ENCODE measurements around the gene IFT20. TPM values are rescaled to one million over a fixed set of nuclear protein-coding genes. Genes with fewer than 3 reads are reported as not detected.

Gene IFT20
- 10 to 100 TPM; 17.7 to 21.0 TPM for total RNA-seq
- long read RNA-seq, partial matches to known transcripts, result 1 of 9 reads
- long read RNA-seq, other reads (novel, unspliced or antisense), result 3 of 9 reads

DNA sequence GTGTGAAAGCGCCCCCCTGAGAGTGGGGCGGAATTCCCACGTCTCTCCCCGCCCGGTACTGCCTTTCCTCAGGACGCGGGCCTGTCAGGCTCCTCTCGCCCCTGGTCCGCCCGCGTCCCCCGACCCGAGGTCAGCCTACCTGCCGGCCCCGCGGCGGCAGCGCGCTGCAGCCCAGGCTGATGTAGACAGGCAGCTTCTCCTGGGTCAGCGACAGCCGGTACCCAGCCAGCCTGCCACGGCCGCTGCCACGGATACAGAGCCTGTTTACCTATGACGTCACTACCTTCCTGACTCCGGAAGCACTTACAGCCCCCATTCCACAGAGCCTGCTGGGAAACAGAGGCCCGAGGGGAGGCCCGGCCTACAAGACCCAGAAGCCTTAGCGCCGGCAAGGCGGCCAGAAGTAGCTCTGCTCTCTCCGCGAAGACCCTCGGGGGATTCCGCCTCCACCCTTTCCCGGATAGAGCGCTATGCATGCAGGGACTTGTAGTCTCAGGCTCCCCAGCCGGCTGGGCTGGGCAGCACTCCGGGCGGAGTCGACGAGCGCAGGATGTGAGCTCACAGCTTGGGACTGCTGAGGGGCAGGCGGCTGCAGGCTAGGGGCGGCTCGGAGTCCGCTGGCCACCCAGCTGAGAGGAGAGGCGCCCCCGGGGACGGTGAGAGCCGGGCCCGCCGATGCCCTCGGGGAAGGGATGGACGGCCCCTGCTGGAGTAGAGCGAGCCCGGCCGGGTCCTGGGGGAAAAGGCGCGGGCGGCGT, at the start of gene IFT20, which contains the start of gene TNFAIP1:
Gene IFT20 (minus strand): TSS at position 272 of the 758 bp plus-strand sequence. CDS start 3,487 bp downstream, outside the sequence.
Gene TNFAIP1 (plus strand): TSS at position 561 of the 758 bp plus-strand sequence. CDS start 3,761 bp downstream, outside the sequence.
- DNase-seq (peak; percentile 100), ATAC-seq (peak; percentile 97)
- intact Hi-C loops (cut with DNase I), result no loop called here

GRCh38 chr17:28385037-28385400, 49.7 kb upstream of the IFT20 start:
- intact Hi-C loops (cut with DNase I), result no loop called here
- DNase-seq (no peak), ATAC-seq (peak; percentile 41 to 46)

- ATAC-seq (peak; percentile 88 to 92), DNase-seq (peak; percentile 69)
- intact Hi-C loops (cut with DNase I), result no loop called here
These were observed 49.2 kb upstream of the IFT20 start for GRCh38 chr17:28384281-28385036.

- no peak for DNase-seq
- ATAC-seq, result peak in 1 of 2 donors; percentile 7
- intact Hi-C loops (cut with DNase I), result no loop called here
These were observed 46.0 kb upstream of the IFT20 start for GRCh38 chr17:28381141-28381825.

- no peak for DNase-seq
- intact Hi-C loops (cut with DNase I), result no loop called here
- ATAC-seq, result no peak
These were observed 44.8 kb upstream of the IFT20 start for GRCh38 chr17:28379814-28380801.

DNA sequence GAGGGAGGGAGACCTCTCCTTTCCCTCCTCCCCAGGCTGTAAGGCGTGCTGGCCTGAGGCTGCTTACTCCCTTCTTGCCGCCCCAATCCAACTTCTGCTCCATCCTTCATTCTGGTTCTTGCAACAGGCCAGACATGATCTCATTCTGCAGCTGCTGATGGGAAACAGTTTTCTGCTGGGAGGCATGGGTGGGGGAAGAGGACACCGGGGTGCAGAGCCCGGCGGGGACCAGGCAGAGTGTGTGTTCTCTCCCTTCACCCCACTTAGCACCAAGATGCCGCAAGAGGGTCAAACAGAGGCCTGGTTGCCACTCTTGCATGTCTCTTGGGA, 37.6 kb upstream of the IFT20 start:
- intact Hi-C loops (cut with DNase I), result no loop called here
- no peak for ATAC-seq
- no peak for DNase-seq

DNA sequence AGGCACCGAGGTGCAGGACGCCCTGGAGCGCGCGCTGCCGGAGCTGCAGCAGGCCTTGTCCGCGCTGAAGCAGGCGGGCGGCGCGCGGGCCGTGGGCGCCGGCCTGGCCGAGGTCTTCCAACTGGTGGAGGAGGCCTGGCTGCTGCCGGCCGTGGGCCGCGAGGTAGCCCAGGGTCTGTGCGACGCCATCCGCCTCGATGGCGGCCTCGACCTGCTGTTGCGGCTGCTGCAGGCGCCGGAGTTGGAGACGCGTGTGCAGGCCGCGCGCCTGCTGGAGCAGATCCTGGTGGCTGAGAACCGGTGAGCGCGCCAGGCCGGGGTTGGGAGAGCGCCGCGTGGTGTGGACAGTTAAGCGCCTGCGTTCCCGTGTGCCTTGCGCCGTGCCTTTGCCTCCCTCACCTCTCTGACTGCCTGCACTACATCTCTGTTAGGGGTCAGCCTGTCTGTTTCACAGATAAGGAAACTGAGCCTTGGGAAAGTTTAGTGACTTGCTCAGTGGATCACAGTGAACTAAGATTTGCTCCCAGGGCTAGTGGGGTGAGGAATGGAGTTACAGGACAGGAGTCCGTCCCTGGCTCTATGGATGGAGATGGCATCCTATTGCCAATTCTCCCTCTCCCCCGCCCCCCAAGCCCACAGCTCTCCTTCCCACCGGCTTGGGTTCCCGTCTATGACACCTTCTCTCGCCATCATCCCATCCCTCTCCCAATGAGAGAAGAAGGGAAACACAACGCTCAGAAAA, 37.1 kb upstream of the IFT20 start:
- DNase-seq, result no peak
- peak; percentile 13 to 19 for ATAC-seq
- intact Hi-C loops (cut with DNase I), result no loop called here

DNA sequence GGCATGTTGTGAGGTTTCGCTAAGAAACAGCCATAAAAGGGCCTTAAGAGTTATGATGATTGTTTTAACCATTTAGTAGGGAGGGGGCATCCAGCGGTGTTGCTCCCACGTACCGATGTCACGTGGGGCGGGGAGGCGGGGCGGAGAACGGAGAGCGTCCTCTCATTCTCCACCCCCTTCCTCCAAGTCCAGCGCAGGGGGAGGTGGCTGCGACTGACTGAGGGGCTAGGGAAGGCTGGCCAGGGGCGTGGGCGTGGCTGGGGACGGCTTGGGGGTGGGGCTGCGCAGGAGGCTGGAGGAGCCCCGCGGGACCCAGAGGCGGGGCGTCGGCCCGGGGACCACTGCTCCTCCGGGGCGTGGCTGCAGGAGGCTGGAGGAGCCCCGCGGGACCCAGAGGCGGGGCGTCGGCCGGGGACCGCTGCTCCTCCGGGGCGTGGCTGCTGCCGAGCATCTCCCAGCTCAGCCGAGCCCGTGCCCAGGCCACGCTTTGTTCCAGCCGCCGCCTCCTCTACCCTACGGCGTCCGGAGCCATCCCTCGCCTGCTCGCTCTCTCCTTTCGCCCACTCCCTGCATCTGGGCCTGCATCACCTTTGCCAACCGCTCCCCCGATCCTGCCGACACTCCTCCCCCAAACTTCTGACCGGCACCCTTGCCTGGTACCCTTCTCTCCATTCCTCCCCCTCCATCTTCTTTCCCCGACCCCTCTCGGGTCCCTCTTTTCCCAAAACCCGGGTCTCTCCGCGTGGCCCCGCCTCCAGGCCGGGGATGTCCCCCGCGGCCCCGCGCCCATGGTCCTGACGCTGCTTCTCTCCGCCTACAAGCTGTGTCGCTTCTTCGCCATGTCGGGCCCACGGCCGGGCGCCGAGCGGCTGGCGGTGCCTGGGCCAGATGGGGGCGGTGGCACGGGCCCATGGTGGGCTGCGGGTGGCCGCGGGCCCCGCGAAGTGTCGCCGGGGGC, 36.3 kb upstream of the IFT20 start, which contains the start of gene SARM1:
Gene SARM1 (plus strand): TSS at position 450 of the 958 bp plus-strand sequence. CDS start 339 bp downstream, at position 789.
- intact Hi-C loops (cut with DNase I), result no loop called here
- ATAC-seq, result peak; percentile 84 to 89
- peak; percentile 93 for DNase-seq

DNA sequence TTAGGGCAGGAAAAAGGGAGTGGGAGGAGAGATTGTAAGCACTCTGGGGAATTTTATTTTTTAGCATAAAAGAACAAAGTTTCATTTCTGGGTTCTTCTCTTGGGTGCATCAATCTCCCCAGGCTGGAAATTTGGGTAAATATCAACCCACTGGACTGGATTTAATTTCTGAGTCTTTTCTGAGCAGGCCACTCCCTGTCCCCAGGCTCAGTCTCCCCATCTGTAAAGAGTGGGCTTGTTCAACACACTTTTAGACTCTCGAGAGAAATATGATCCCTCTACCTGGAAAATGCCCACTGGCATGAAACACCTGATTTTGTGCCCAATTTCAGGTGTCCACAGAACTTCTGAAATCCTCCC, 35.5 kb upstream of the IFT20 start:
- ATAC-seq (no peak), DNase-seq (no peak)
- intact Hi-C loops (cut with DNase I), result no loop called here

GRCh38 chr17:28370035-28370743, 34.9 kb upstream of the IFT20 start, which contains the start of gene VTN:
TSS of gene VTN (minus strand) at chr17:28370307. CDS start at chr17:28370203, 104 bp downstream.
- ATAC-seq, result peak; percentile 36 to 56
- DNase-seq, result peak; percentile 79
- intact Hi-C loops (cut with DNase I), result no loop called here

DNA sequence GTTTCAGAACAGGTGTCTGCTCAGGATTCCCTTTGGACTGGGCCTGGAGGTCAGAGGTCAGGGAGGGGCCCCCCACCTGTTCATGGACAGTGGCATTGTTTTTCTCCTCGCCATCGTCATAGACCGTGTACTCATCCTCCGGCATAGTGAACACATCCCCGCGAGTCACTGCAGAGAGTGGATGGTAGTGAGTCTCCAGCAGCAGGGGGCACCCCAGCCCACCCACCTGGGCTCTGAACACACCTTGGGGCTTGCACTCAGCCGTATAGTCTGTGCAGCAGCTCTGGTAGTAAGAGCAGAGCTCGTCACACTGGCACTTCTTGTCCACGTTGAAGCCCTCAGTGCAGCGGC, 34.4 kb upstream of the IFT20 start:
- DNase-seq (peak; percentile 25), ATAC-seq (no peak)
- intact Hi-C loops (cut with DNase I), result no loop called here

- DNase-seq (no peak), ATAC-seq (no peak)
- intact Hi-C loops (cut with DNase I), result no loop called here
These were observed 33.8 kb upstream of the IFT20 start for GRCh38 chr17:28368915-28369683.

DNA sequence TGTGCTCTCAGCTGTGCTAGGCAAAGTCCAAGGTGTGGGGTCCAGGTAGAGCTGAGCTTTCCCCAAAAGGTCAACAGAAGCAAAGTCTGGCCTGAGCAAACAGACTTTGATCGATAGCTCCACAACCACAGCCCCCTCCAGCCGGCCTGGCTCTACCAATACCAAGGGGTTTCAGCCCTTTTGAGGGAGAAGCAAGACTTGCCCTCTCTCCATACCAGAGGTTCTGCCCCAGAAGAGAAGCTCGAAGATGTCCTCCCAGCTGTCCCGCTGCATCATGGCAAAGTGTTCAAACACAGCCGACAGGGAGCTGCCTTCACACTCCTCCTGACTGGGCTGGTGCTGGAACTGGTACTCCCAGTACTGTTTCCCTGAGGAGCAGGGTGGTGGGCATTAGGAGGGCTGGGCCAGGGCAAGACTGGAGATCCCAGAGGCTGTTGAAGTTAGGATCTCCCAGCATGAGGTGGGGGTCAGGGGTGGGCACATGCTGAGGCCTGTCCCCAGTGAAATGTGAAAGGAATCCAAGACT, 33.1 kb upstream of the IFT20 start:
- no peak for DNase-seq
- ATAC-seq, result no peak
- intact Hi-C loops (cut with DNase I), result no loop called here

DNA sequence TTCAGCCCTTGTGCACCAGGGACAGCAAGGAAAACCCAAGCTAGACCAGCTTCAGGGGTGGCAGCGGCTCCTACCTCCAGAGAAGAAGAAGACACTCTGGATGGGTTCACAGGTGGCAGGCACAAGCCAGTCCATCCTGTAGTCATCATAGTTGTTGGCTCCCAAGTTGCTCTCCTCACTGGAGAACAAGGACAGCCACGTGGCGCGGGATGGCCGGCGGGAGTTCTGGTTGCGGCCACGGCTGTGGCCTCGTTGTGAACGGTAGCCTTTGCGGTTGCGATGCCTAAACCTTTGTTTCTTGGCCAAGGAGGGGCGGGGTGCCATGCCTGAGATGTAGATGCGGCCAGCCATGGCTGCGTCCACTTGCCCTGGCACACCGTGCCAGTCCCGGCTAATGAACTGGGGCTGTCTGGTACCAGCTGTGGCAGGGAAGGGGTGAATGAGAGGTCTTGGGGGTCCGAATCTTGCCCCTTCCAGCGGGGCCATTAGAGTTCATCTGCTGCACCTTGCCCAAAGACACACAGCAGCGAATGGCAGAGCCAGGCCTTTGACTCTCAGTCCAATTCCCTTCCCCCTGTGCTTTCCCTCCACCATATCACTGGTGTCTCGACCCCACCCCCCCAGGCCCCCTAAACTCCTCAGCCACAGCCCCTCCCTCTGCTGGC, 32.5 kb upstream of the IFT20 start:
- DNase-seq (no peak), ATAC-seq (no peak)
- intact Hi-C loops (cut with DNase I), result no loop called here

- intact Hi-C loops (cut with DNase I), result no loop called here
- ATAC-seq, result no peak
- DNase-seq, result no peak
These were observed 31.3 kb upstream of the IFT20 start for GRCh38 chr17:28366605-28367004.

Data from left cardiac atrium (tissue), 4 donors.